DMS 273 (cell line): Measurements from ENCODE around the gene STX7.

Source experiments
- DNase-seq: peaks from one replicate; lab custom pipeline; 2025; ENCODE audit not compliant: unreplicated experiment; lab: John Stamatoyannopoulos, UW

The STX7 gene

GRCh38 chr6:132414322-132414721 is 98.6 kb downstream of the STX7 start:
- DNase-seq = no peak

DNA sequence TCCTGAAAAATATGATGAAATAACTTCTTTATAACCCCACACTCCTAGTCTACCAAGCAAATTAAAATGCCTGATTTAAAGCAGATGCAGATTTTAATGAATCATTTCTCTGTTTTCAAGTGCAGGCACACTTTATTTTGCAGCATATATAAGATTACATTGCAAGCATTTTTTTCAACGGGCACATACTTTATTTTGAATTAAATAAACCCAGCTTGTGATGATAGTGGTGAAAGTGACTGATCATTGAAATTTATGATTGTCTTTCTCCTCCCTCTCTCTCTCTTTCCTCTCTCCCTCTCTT is 99.5 kb downstream of the STX7 start:
- no peak for DNase-seq

- no peak for DNase-seq
These were observed 100.0 kb downstream of the STX7 start for GRCh38 chr6:132412656-132413498.

DNA sequence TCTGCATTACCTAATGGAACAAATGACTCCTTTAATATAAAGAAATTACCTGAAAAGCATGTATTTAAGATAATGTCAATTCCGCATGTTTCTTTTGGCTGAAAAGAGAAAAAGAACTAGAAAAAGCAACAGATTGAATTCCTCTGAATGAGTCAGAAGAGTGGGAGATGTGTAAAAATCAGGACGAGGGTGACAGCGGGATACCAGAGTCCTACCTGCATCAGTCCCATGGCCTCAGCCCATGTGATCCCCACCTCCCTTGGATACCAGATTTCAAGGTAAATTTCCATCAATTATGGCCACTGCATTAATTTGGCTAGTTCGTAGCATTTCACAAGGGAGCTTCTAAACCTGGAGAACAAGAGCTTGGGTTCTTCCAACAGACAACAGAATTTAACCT is 101.6 kb downstream of the STX7 start:
- no peak for DNase-seq

DNA sequence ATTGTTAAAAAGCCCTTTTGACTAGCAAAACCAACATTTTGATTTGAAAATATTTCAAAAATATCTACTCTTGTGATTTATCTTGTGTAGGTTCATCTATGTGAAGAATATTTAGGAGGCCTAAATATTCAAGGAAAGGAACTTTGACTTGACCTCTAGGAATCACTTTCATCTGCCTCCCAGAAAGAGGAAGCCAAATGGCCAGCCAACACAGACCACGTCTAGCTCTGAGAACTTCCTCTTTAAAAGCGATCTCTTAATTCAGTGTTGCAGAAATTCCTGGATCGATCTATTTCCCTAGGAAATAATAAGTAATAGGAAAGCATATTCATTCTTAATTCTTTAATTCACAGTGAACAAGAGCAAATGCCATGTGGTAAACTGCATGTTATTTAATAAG is 102.1 kb downstream of the STX7 start:
- DNase-seq = no peak

GRCh38 chr6:132405143-132405915 is 107.6 kb downstream of the STX7 start:
- no peak for DNase-seq

DNA sequence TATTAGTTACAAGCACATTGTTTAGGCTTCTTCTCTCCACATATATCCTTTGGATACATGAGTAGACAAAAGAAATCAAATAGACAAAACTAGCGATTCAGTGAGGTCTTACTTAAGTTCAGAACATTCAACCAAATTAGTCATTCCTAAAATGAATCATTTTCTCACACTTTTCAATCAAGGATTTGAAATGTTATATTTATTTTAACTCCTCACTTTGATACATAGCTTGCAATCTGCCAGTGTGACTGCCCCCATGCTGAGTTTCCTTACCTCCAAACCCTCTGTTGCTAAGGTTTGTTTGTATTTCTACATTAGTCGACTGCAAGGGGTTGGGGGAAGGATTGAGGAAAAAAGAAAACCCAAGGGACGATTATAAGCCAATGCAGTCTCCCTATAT is 108.2 kb downstream of the STX7 start:
- DNase-seq = no peak

DNA sequence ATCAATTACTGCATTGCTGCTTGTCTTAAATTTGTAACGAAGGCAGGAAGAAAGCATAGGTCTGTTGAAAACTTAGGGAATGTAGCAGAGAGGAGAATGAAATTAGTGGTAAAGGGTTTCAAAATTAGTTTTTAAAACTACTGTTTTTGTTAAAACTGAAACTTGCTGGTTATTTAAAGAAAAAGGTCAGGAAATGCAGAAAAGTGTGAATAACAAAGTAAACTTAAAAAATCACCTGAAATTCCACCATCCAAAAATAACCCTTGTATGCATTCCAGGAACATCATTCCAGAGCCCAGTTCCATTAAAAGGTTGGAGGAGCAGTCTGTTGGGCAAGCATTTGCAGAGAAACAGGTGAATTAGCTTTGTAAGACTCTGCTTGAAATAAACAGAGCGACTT is 108.6 kb downstream of the STX7 start:
- no peak for DNase-seq

DNA sequence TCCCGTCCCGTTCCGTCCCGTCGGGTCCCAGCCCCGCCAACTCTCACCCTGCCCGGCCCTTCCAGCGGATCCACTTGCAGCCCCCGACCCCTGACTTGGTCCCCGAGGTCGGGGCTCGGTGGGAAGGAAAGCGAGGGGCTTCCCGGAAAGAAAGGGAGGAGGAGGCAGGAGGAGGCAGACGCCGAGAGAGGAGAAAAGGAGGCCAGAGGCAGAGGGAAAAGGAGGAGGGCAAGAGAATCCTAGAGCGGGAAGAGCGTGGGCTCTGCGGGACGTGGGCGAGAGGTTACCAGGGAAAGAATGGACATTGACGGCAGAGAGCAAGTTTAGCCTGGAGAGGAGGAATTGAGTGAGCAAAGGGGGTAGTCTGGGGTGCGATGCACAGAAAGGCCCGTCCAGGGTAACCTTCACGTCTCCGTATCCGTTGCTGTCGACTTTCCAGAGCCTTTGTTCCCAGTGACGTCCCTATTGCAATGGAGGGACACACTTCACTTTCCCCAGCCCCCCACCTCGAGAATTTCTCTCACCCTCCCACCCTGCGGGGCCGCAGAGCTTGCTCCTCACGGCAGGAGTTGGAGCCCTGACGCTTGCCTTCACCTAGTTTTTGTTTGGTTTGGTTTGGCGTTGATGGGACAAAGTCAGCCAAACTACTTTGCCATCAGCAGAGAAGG is 111.2 kb downstream of the STX7 start:
- DNase-seq = peak; percentile 32

- peak; percentile 66 for DNase-seq
These were observed 111.9 kb downstream of the STX7 start, which contains the start of gene MOXD1 for GRCh38 chr6:132400883-132401617. Gene MOXD1 (minus strand): TSS chr6:132401475. CDS start chr6:132401426, 49 bp downstream.

- DNase-seq = no peak
These were observed 112.4 kb downstream of the STX7 start for GRCh38 chr6:132400555-132400882.

DNA sequence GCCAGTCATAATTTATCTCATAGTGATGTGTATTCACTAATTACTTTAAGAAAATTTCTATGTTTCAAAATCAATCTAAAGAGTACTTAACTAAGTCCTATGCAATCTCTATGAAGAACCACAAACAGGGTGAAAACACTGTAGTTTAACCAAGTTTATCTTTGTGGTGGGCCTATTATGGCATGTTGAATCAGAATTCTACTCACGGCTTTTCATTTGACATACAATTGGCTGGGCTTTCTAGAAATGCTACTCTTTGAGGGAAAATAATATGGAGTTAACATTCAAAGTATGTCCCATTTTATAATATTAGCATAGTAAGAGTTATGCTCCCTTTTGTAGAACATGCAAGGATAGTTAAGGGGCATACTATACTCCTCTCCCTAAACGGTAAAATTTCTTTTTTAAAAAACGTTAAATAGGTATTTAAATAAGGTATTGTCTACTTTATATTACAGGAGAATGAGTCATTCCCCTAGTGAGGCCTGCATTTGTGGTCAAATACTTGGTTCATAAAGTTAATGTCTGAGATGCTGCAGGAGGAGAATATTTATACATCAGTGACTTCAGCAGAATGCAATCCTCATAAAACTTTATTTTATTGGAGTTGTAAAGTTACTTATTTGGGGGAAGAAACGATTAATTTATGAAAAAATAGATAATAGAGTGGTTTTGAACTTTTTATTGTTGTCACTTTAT is 113.4 kb downstream of the STX7 start:
- DNase-seq = no peak
